ENCODE measurements around the gene MRPL20. TPM values are rescaled to one million over a fixed set of nuclear protein-coding genes. Genes with fewer than 3 reads are reported as not detected.

MRPL20 gene
- total and polyA plus RNA-seq, 9 of the 15 experiments (the other 6 are each of a cell fraction or from before 2014, with no cell fraction given) = 180 to 671 (median 229) TPM

- TF ChIP-seq HMGXB4 (CRISPR knock-in tag; IDR thresholded peaks at IDR 0.05) (no peak), ELK1 (CRISPR knock-in tag; IDR thresholded peaks at IDR 0.05) (no peak; the same call in 1 of the 2 replicates), ZNF778 (CRISPR knock-in tag; IDR thresholded peaks at IDR 0.05) (no peak), GTF2B (IDR thresholded peaks at IDR 0.05; ENCODE audit: extremely low read depth, insufficient read length) (no peak), ZNF140 (CRISPR knock-in tag; IDR thresholded peaks at IDR 0.05) (no peak), ZKSCAN3 (CRISPR knock-in tag; IDR thresholded peaks at IDR 0.05) (no peak), ZFP36 (IDR thresholded peaks at IDR 0.05; ENCODE audit: low read depth, low read length, partially characterized antibody) (no peak), ZBTB40 (IDR thresholded peaks at IDR 0.05) (peak; percentile 33; the same call in 1 of the 2 replicates), ZBTB40 (CRISPR knock-in tag; IDR thresholded peaks at IDR 0.05) (no peak), ZBTB33 (CRISPR knock-in tag; IDR thresholded peaks at IDR 0.05) (peak; percentile 98), CBX1 (IDR thresholded peaks at IDR 0.05; ENCODE audit: low read depth) (no peak), ZFX (CRISPR knock-in tag; IDR thresholded peaks at IDR 0.05) (0 out of 2 replicates have a peak, but pooled peaks have one; percentile 26)
These were observed 9.1 kb downstream of the MRPL20 start (continued) for GRCh38 chr1:1397839-1398523.
